Kidney glomerular epithelial cell (primary cell): ENCODE measurements around the gene PSMD1.
A peak's percentile ranks its signal among the peaks of the same experiment; 100 is the strongest.

Source experiments
- DNase-seq: peaks from one replicate; lab custom pipeline; 2025; lab: John Stamatoyannopoulos, UW

PSMD1 gene

DNA sequence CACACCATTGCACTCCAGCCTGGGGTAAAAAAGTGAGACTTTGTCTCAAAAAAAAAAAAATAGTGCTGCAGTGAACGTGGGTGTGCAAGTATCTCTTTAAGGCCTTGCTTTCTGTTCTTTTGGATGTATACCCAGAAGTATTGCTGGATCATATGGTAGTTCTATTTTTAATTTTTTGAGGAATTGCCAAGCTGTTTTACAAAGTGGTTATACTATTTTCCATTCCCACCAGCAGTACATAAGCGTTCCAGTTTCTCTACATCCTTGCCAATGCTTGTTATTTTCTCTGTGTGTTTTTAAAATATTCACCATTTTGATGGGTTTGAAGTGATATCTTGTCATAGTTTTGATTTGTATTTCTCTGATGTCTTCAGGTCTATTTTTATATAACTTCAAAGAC, 154.8 kb downstream of the PSMD1 start:
- no peak for DNase-seq

DNA sequence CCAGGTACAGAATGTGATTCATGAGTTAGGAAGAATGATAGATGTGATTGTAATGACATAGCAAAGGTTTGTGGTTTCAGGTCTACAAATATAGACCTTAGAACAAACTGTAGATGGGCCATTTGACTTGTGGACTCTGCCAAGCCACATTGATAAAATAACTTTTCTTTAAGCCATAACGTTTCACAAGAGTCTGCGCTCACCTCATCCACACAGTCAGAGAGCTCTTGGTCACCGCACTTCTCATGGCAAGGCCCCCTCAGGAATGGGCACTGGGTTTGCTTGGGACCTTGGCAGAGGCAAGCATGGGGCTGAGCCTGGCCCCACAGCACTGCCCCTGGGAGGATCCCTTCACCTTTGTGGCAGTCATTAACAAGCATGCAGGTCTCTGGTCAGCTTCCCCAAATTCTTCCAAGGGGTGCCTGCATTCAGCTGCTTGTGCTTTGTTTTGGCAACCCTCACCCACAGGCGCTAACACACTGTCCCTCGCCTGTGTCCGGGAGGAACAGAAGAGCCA, 155.7 kb downstream of the PSMD1 start:
- peak; percentile 58 for DNase-seq

DNA sequence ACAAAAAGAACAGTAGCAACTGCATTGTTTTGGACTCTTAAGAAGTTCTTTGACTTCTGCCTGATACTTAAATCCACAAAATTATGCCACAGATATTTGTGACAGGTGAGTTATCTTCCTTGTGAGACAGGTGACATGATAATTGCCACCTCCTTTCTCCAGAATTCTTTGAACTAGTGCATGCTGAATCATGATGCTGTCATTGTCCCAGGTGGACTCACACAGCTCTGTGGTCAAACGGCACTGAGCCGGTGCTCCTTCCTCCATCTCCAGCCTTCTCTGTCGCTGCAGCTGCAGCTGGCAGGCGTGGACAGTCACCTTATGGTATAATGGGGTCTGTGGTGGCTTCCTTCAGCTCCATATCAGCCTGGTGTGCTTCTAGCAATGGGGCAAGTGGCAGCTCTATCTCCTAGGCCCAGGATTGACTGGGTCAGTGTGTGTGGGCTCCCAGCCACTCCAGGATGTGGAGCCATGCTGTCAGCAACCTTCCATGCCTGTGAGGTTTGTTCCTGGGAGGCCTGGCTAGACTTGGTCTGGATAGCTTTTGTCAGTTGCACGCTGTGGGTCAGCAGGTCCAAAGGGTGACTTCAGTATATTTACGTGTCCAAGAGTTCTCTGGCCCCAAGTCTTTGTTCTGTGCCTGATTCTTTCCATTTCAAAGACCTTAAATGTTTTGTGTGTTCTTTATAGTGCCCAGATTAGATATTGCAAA, 157.4 kb downstream of the PSMD1 start:
- DNase-seq: no peak

DNA sequence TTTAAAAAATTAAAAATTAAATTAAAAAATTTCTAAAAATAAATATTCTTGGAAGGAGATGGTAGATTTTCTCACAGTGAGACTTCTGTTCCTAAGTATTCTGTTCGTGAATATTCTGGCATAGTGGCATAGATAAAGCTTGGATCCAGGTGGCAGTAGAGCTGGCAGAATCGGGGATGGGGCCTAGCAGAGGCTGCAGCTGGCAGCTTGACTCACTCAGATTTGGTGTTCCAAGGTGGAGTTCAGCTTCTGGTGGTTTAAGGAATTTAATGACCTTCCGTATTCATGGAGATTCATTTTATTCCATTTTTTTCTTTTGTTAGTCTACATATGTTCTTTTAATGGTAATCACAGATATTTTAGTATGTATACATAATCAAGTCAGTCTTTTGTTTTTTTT, 161.7 kb downstream of the PSMD1 start:
- no peak for DNase-seq

DNA sequence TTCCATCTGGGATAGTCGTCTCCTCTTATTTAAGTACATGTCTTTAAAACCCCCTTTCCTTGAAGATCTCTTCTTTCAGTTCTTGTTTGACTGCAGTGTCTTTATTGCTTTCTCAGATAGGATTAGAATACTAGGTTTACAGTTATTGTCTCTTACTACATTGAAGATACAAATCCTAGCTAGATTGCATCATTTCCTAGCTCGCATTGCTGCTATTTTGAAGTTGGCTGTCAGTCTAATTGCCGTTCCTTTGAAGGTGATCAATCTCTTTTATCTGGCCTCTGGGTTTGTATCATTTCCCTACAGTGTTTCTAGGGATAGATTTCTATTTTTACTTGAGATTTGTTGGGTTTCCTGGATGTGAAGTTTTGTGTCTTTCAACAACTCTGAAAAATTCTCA, 162.6 kb downstream of the PSMD1 start:
- DNase-seq: no peak

DNA sequence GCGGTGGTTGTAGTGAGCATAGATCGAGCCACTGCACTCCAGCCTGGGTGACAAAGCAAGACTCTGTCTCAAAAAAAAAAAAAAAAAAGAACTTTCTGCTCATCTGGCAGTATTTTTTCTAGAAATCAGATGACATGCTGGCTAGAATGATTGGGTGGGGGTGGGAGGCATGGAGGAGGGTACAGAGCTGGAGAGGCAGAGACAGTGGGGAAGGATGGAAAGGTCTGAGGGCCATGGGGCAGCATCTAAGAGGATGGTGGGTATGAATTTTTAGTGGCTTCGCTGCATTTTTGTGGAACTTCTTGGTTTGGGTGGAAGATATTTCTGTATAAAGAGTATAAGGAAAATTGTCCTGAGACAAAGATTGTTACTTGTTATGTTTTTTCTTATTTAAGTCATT, 165.1 kb downstream of the PSMD1 start:
- DNase-seq: no peak
